Measurements from ENCODE around the gene VPS52.

The VPS52 gene

DNA sequence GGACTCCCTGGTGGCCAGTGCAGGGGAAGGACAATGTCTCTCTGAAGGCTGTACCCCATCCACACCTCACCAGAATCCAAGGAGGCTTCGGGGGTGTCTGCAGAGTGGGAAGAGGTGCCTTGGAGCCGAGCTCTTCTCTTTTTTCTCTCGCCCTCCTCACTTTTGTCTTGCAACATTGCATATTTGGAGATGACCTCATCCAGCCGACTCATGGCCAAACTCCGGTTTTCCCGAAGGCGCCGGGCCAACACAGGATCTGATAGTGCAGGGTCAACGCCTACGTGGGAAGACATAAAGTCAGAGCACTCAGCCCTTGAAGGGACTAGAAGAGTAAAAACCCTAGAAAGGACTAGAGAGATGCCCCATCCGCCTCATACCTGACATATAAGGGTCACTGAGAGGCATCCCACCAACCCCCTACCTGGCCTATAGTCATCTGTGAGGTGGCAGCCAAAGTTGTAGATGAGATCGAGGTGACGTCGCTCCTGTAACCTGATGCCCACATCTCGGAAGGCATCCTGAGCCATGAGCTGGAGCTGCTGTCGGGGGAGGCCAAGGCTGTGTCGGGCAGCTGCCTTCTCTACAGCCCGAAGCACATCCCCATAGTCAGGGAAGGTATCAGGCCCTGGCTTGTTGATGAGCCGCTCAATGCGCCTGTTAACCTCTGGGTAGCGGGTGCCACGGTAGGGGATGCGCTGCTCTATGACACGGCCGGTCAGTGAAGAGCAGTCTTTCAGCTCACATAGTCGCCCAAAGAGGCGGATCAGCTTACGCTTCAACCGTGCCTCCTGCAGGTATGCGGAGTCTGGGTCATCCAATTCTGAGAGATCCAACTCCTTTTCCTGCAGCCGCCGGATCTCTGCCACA is 48.9 kb upstream of the VPS52 start:
- peak; percentile 4; the same call in 2 of the 3 replicates for ATAC-seq
- TF ChIP-seq ISL1 (CRISPR knock-in tag; IDR thresholded peaks at IDR 0.05) (peak; percentile 8; the same call in 1 of the 2 replicates), ESRRG (CRISPR knock-in tag; IDR thresholded peaks at IDR 0.05) (no peak)

DNA sequence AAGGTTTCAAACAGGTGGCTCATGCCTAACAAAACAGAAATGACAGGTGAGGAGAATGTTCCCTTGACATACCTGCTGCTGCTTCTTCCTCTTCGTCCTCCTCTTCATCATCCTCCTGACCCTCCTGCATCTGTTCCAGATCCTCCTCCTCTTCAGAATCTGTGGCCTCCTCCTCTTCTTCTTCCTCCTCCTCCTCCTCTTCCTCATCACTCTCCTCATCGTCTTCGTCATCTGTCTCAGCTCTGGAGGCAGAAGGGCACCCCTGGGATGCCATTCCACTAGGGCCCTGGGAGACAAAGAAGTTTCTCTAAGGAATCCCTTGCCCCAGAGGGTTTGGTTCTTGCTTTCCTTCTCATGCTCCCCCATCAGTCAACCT is 48.3 kb upstream of the VPS52 start:
- ATAC-seq = no peak
- TF ChIP-seq ZC3H10 (CRISPR knock-in tag; IDR thresholded peaks at IDR 0.05) = no peak
- TF ChIP-seq PPARA (CRISPR knock-in tag; IDR thresholded peaks at IDR 0.05; ENCODE audit: borderline replicate concordance) = no peak
- TF ChIP-seq GLIS3 (CRISPR knock-in tag; IDR thresholded peaks at IDR 0.05) = no peak
- TF ChIP-seq ZFP3 (CRISPR knock-in tag; IDR thresholded peaks at IDR 0.05) = no peak
- TF ChIP-seq OSR1 (CRISPR knock-in tag; IDR thresholded peaks at IDR 0.05) = no peak
- TF ChIP-seq SNAI2 (CRISPR knock-in tag; IDR thresholded peaks at IDR 0.05) = no peak
- no peak for TF ChIP-seq TCF4 (CRISPR knock-in tag; IDR thresholded peaks at IDR 0.05; ENCODE audit: borderline replicate concordance)
- TF ChIP-seq RARB (CRISPR knock-in tag; IDR thresholded peaks at IDR 0.05) = no peak
- no peak for TF ChIP-seq ZNF8 (CRISPR knock-in tag; IDR thresholded peaks at IDR 0.05)
- no peak for TF ChIP-seq ESRRG (CRISPR knock-in tag; IDR thresholded peaks at IDR 0.05)
- TF ChIP-seq TOX (CRISPR knock-in tag; IDR thresholded peaks at IDR 0.05; ENCODE audit: borderline replicate concordance) = no peak

DNA sequence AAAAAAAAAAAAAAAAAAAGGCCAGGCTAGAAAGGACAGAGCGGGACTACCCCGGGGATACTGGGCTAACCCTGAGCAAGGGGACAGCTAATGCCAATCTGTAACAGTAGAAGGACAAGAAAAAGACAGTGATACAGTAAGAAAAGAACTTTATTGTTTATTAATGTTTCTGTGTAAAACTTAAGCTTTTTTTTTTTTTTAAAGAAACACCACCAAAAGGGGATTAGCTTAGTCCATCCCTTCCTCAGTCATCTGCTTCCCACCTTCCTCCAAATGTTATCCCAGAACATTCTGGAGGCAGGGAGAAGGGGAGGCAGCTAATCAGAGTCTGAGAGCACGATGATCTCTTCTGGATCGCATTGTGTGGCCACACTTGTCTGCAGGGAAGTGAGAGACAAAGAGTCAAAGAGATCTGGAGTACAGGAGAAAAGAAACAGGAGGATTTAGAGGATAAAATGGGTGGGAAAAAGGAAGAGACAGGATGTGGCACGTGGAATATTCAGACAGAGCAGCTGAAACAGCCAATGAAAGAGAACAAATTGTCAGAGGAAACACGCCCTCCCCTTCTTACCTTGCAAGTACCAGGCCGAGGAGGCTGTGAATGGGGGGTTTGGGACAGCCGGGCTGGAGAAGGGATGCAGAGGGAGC is 46.9 kb upstream of the VPS52 start:
- no peak for ATAC-seq
- TF ChIP-seq PPARA (CRISPR knock-in tag; IDR thresholded peaks at IDR 0.05; ENCODE audit: borderline replicate concordance) (no peak), ZNF8 (CRISPR knock-in tag; IDR thresholded peaks at IDR 0.05) (no peak), GLIS3 (CRISPR knock-in tag; IDR thresholded peaks at IDR 0.05) (no peak), ZFP3 (CRISPR knock-in tag; IDR thresholded peaks at IDR 0.05) (no peak), ZNF565 (CRISPR knock-in tag; conservative IDR thresholded peaks at IDR 0.05; ENCODE audit: low read depth) (no peak), ZNF70 (CRISPR knock-in tag; IDR thresholded peaks at IDR 0.05) (no peak), OSR1 (CRISPR knock-in tag; IDR thresholded peaks at IDR 0.05) (no peak), SNAI2 (CRISPR knock-in tag; IDR thresholded peaks at IDR 0.05) (no peak), TOX (CRISPR knock-in tag; IDR thresholded peaks at IDR 0.05; ENCODE audit: borderline replicate concordance) (no peak), ARNTL (CRISPR knock-in tag; IDR thresholded peaks at IDR 0.05; ENCODE audit: borderline replicate concordance, low read depth) (no peak), RARB (CRISPR knock-in tag; IDR thresholded peaks at IDR 0.05) (no peak), ZFP30 (CRISPR knock-in tag; IDR thresholded peaks at IDR 0.05) (no peak), ZC3H10 (CRISPR knock-in tag; IDR thresholded peaks at IDR 0.05) (no peak), ESRRG (CRISPR knock-in tag; IDR thresholded peaks at IDR 0.05) (no peak), BACH2 (CRISPR knock-in tag; IDR thresholded peaks at IDR 0.05; ENCODE audit: borderline replicate concordance) (no peak)
- TF ChIP-seq, protein P1, sequence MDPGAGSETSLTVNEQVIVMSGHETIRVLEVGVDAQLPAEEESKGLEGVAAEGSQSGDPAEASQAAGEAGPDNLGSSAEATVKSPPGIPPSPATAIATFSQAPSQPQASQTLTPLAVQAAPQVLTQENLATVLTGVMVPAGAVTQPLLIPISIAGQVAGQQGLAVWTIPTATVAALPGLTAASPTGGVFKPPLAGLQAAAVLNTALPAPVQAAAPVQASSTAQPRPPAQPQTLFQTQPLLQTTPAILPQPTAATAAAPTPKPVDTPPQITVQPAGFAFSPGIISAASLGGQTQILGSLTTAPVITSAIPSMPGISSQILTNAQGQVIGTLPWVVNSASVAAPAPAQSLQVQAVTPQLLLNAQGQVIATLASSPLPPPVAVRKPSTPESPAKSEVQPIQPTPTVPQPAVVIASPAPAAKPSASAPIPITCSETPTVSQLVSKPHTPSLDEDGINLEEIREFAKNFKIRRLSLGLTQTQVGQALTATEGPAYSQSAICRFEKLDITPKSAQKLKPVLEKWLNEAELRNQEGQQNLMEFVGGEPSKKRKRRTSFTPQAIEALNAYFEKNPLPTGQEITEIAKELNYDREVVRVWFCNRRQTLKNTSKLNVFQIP (CRISPR knock-in tag; IDR thresholded peaks at IDR 0.05; ENCODE audit: borderline replicate concordance, low read depth) = no peak
- TF ChIP-seq, protein P2, sequence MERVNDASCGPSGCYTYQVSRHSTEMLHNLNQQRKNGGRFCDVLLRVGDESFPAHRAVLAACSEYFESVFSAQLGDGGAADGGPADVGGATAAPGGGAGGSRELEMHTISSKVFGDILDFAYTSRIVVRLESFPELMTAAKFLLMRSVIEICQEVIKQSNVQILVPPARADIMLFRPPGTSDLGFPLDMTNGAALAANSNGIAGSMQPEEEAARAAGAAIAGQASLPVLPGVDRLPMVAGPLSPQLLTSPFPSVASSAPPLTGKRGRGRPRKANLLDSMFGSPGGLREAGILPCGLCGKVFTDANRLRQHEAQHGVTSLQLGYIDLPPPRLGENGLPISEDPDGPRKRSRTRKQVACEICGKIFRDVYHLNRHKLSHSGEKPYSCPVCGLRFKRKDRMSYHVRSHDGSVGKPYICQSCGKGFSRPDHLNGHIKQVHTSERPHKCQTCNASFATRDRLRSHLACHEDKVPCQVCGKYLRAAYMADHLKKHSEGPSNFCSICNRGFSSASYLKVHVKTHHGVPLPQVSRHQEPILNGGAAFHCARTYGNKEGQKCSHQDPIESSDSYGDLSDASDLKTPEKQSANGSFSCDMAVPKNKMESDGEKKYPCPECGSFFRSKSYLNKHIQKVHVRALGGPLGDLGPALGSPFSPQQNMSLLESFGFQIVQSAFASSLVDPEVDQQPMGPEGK (CRISPR knock-in tag; IDR thresholded peaks at IDR 0.05; ENCODE audit: borderline replicate concordance) = no peak
- TF ChIP-seq, protein P3, sequence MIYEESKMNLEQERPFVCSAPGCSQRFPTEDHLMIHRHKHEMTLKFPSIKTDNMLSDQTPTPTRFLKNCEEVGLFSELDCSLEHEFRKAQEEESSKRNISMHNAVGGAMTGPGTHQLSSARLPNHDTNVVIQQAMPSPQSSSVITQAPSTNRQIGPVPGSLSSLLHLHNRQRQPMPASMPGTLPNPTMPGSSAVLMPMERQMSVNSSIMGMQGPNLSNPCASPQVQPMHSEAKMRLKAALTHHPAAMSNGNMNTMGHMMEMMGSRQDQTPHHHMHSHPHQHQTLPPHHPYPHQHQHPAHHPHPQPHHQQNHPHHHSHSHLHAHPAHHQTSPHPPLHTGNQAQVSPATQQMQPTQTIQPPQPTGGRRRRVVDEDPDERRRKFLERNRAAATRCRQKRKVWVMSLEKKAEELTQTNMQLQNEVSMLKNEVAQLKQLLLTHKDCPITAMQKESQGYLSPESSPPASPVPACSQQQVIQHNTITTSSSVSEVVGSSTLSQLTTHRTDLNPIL (CRISPR knock-in tag; IDR thresholded peaks at IDR 0.05; ENCODE audit: low read depth) = no peak
- TF ChIP-seq, protein P4, sequence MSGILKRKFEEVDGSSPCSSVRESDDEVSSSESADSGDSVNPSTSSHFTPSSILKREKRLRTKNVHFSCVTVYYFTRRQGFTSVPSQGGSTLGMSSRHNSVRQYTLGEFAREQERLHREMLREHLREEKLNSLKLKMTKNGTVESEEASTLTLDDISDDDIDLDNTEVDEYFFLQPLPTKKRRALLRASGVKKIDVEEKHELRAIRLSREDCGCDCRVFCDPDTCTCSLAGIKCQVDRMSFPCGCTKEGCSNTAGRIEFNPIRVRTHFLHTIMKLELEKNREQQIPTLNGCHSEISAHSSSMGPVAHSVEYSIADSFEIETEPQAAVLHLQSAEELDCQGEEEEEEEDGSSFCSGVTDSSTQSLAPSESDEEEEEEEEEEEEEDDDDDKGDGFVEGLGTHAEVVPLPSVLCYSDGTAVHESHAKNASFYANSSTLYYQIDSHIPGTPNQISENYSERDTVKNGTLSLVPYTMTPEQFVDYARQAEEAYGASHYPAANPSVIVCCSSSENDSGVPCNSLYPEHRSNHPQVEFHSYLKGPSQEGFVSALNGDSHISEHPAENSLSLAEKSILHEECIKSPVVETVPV (CRISPR knock-in tag; IDR thresholded peaks at IDR 0.05) = no peak
